HG02642 (cell line): ENCODE data around the gene NDRG2.
"Not testable (repeated sequence)": the region's sequence is repeated elsewhere in the genome, so short reads cannot be mapped to it uniquely, and the experiment has no call there.

Source experiments
- ATAC-seq: cut with Tn5 transposase; IDR thresholded peaks from one replicate; pipeline ENCODE4 v1.9.1; 2021; ENCODE audit warnings: mild to moderate bottlenecking; ENCODE audit not compliant: unreplicated experiment, poor library complexity

NDRG2 gene

GRCh38 chr14:21056520-21057163 is 31.8 kb upstream of the NDRG2 start:
- ATAC-seq: no peak

GRCh38 chr14:21055432-21056117 is 30.7 kb upstream of the NDRG2 start:
- ATAC-seq: no peak

GRCh38 chr14:21054768-21055145 is 29.9 kb upstream of the NDRG2 start:
- no peak for ATAC-seq

GRCh38 chr14:21054123-21054767 is 29.4 kb upstream of the NDRG2 start:
- ATAC-seq: no peak

GRCh38 chr14:21053184-21054122 is 28.6 kb upstream of the NDRG2 start:
- ATAC-seq: no peak

- no peak for ATAC-seq
Observed at GRCh38 chr14:21050597-21050996, 25.7 kb upstream of the NDRG2 start.

GRCh38 chr14:21049271-21049673 is 24.4 kb upstream of the NDRG2 start:
- no peak for ATAC-seq

GRCh38 chr14:21048638-21049037 is 23.8 kb upstream of the NDRG2 start:
- ATAC-seq: no peak

- ATAC-seq: no peak
Observed at GRCh38 chr14:21047378-21047781, 22.5 kb upstream of the NDRG2 start.

- ATAC-seq: no peak
Observed at GRCh38 chr14:21043974-21044618, 19.2 kb upstream of the NDRG2 start.

GRCh38 chr14:21043387-21043973 is 18.6 kb upstream of the NDRG2 start:
- ATAC-seq: no peak

- no peak for ATAC-seq
Observed at GRCh38 chr14:21042918-21043317, 18.1 kb upstream of the NDRG2 start.

- ATAC-seq: no peak
Observed at GRCh38 chr14:21041676-21042433, 17.0 kb upstream of the NDRG2 start, which contains the start of gene RNASE7. Gene RNASE7 (plus strand): TSS chr14:21042362. CDS start chr14:21042993, 631 bp downstream.

GRCh38 chr14:21040941-21041340 is 16.1 kb upstream of the NDRG2 start:
- not testable (repeated sequence) for ATAC-seq

GRCh38 chr14:21040370-21040925 is 15.6 kb upstream of the NDRG2 start:
- no peak for ATAC-seq

GRCh38 chr14:21039585-21040369 is 14.9 kb upstream of the NDRG2 start:
- ATAC-seq: no peak

- ATAC-seq: no peak
Observed at GRCh38 chr14:21038441-21039422, 13.9 kb upstream of the NDRG2 start.
